Activated T-helper 2 cell treated with anti-CD3 and anti-CD28 coated beads, Interferon-gamma antibody, Interleukin-2, Interleukin-4, amounts not matched to agents 10 μg/mL and 5 μg/mL and 100 μg/mL, durations not matched to agents 14 hours and 24 hours and 36 hours (primary cell): ENCODE data around the gene POC1A. TPM values are rescaled to one million over a fixed set of nuclear protein-coding genes. Genes with fewer than 3 reads are reported as not detected.
A peak's percentile ranks its signal among the peaks of the same experiment; 100 is the strongest.

Experiments used
- DNase-seq: peaks from one replicate; pipeline ENCODE4 v3.0.0; 2021; ENCODE audit warnings: low spot score
- H3K27ac Mint-ChIP-seq: one replicate; pipeline ENCODE4 v1.8.0; 2021; ENCODE audit warnings: mixed read lengths
- H3K27me3 Mint-ChIP-seq: one replicate; pipeline ENCODE4 v1.8.0; 2021; ENCODE audit warnings: low read depth, mixed read lengths
- H3K36me3 Mint-ChIP-seq: one replicate; pipeline ENCODE4 v1.8.0; 2021; ENCODE audit warnings: low read depth, mixed read lengths
- H3K4me1 Mint-ChIP-seq: one replicate; pipeline ENCODE4 v1.8.0; 2021; ENCODE audit warnings: low read depth, mixed read lengths
- H3K4me3 Mint-ChIP-seq: one replicate; pipeline ENCODE4 v1.8.0; 2021; ENCODE audit warnings: low read depth, mild to moderate bottlenecking, moderate library complexity, mixed read lengths
- H3K9me3 Mint-ChIP-seq: one replicate; pipeline ENCODE4 v1.8.0; 2021; ENCODE audit warnings: mixed read lengths
- intact Hi-C: fragments of 100-400 bp; cut with micrococcal nuclease; formaldehyde crosslinking; loops from one replicate; pipeline ENCODE4 v1.15.1; 2023
- total RNA-seq: library from RNA; stranded (reverse); gene quantifications from 2 replicates; pipeline ENCODE4 v1.2.3, GENCODE V29; 2022

Gene POC1A
- total RNA-seq, 1 donor from 2014 or later, result 20.4 TPM

DNA sequence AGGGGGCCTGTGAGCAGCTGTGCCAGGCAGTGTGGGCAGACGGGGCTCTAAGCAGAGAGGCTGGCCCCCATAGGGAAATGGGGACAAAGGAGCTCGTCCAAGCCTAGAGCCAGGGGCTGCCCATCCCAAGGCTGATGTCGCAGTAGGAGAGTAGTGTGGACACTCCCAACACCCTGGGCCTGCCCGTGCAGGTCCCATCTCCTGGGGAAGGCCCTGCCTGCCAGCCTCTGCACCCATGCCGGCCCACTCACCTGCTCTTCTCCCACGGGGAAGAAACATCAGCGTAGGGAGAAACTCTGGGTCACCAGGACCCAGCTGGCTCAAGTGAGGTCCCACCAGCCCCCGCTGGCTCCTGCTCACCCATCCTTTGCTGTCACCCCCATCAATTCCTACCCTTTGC lies 87.2 kb downstream of the POC1A start:
- intact Hi-C loops, result no loop called here
- Mint-ChIP-seq H3K4me1 (no peaks in the 10 kb centered on the region), H3K36me3 (no peaks in the 10 kb centered on the region), H3K9me3 (no peaks in the 10 kb centered on the region), H3K4me3 (no peak overlapping the region), H3K27me3 (no peaks in the 10 kb centered on the region), H3K27ac (no peak overlapping the region)
- DNase-seq, result no peak

DNA sequence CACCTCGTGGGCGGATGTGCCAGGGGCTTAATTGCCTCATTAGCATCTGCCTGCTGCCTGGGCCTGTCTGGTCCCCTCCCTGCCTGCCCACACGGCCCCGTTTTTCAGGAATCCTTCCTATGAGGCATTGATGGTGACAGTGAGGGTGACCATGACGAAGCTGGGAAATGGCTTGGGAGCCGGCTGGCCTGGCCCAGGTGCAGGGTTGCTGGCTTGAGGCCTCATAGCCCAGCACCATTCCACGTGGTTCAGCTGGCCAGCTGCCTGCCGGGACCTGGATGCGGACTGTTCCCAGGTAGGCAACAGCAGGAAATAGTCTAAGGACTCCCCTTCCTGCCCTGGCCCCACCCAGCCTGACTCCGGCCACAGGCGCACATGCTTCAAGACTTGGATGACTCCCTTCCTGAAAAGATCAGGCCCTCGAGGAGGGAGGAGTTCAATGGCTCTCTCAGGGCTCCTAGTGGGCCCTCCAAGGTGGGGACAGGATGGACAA lies 88.9 kb downstream of the POC1A start:
- Mint-ChIP-seq H3K36me3 (no peaks in the 10 kb centered on the region), H3K27me3 (no peaks in the 10 kb centered on the region), H3K4me1 (no peaks in the 10 kb centered on the region), H3K9me3 (no peaks in the 10 kb centered on the region), H3K27ac (no peak overlapping the region), H3K4me3 (no peak overlapping the region)
- DNase-seq, result no peak
- intact Hi-C loops, result no loop called here

DNA sequence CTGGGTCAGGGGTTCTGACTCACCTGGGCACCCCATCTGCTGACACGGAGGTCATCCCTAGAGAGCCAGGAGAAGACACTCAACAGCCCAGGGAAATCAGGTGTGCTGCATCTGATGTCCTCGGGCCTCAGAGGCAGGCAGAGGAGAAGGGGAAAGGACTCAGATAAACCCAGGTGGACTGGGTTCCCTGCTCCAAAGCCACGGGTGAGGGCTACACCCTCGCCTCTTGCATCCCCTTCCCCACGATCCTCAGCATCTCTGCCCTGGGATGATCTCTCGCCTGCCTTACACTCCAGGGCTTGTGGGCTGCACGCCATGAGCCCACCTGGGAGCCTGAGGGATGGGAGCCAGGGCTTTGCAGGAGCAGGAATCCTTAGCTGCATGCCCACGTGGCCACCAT lies 89.7 kb downstream of the POC1A start:
- DNase-seq, result no peak
- Mint-ChIP-seq H3K4me1 (no peaks in the 10 kb centered on the region), H3K4me3 (no peak overlapping the region), H3K27ac (no peak overlapping the region), H3K27me3 (no peaks in the 10 kb centered on the region), H3K36me3 (no peaks in the 10 kb centered on the region), H3K9me3 (no peaks in the 10 kb centered on the region)
- intact Hi-C loops, result no loop called here

DNA sequence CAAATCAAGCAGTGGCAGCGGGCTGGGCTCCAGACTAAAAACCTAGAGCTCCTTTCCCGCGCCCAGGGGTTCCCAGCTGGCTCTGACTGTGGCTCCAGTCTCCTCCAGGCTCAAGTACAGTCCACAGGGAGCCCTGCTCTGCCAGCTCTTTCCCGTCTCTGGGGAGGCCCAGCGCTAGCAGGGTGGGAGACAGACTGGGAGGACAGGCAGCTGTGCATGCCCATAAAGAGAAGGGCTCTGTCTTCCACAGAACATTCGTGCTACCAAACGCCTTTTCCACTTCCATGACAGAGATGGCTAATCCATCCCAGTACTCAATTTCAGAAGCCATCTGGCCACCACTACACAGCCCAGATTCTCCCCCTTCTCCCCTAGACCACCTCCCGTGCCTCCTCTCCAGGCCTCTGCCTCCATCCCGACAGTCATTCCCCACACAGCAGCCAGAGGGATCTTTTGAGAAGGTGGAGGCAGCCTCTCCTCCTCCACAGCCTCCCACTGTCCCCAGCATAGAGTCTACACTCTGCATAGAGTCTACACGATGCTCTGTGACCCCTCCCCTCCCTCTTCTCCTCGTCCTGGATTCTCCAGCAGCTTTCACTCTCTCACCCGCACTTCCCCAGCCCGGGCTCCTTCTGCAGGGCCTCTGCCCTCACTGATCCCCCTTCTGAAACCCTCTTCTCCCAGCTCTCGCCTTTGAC lies 91.0 kb downstream of the POC1A start:
- H3K27ac Mint-ChIP-seq, result no peak overlapping the region
- H3K36me3 Mint-ChIP-seq, result no peaks in the 10 kb centered on the region
- no peaks in the 10 kb centered on the region for H3K4me1 Mint-ChIP-seq
- no peaks in the 10 kb centered on the region for H3K27me3 Mint-ChIP-seq
- intact Hi-C loops, result no loop called here
- no peak for DNase-seq
- H3K9me3 Mint-ChIP-seq, result no peaks in the 10 kb centered on the region
- no peak overlapping the region for H3K4me3 Mint-ChIP-seq

DNA sequence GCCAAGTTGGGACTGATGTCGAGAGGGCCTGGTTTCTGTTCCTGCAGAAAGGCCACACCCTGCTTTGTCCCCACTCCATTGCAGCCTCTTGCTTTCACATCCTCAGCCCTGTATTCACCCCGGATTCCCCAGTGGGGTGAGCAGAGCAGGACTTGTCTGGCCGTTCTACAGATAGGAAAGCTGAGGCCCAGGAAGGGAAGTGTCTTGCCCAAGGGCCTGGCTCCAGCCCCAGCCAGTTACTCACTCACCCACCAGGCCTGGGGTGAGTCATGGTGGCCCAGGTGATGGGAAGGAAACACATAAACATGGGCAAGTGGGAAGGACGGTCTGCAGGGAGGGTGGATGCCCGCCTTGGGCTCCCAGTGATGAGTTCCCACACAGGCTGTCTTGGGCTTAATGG lies 91.7 kb downstream of the POC1A start:
- Mint-ChIP-seq H3K4me3 (no peak overlapping the region), H3K27me3 (no peaks in the 10 kb centered on the region), H3K27ac (no peak overlapping the region), H3K36me3 (no peaks in the 10 kb centered on the region), H3K4me1 (peaks cover 2% of the 10 kb centered on the region), H3K9me3 (no peaks in the 10 kb centered on the region)
- intact Hi-C loops, result no loop called here
- DNase-seq, result no peak

DNA sequence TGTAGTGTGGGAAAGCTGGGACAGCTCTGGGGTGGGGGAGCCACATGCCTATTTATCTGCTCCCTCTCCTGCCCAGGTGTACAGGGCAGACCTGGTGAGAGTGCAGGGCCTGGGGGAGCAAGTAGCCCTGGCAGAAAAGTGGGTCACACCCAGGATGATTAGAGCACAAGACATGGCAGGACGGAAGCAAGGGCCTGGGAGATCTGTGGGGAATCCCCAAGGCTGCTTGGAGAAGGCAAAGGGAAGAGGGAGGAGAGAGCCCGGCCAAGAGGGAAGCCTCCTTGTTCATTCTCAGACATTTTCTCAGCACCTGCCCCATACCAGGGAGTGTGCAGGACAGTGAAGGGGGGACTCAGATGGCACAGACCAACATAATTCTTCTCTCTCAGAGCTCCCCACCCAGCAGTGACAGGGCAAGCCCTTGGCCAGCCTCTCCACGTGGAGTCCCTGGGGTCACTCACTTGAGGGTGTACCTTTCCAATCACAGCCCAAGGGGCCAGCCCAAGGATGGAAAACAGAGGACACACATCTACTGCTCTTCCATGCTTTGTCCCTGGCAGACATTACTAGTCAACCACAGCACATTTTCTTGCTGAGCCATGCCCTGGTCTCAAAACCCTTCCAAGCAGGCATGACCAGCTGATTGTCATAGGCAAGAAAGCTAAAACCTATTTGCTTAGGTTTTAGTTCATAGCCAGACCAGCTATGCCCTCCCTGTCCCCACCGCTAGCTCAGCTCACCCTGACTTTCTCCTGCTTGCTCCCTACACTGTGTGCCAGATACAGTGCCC lies 92.9 kb downstream of the POC1A start:
- Mint-ChIP-seq H3K27ac (no peak overlapping the region), H3K27me3 (no peaks in the 10 kb centered on the region), H3K4me1 (peaks cover 6% of the 10 kb centered on the region), H3K36me3 (no peaks in the 10 kb centered on the region), H3K4me3 (no peak overlapping the region), H3K9me3 (no peaks in the 10 kb centered on the region)
- DNase-seq, result no peak
- intact Hi-C loops, result no loop called here

DNA sequence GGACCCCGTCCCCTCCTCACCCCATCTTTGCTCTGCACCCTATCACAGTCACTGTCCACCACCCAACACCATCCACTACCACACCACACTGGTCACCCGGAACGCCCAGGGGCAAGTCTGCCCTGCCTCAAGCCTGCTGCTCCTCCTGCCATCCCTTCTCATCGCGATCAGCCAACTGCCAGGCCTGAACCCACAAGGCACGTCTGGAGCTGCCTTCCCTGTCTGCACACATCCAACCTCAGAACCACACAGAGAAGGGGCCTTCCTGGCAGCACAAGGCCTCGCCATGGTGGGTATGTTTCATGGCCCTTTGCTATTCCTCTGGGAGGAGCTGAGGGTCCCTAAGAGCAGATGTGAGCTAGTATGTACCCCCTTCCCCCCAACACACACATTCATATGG lies 94.4 kb downstream of the POC1A start:
- no peak for DNase-seq
- H3K4me1 Mint-ChIP-seq, result peaks cover 6% of the 10 kb centered on the region
- no peaks in the 10 kb centered on the region for H3K9me3 Mint-ChIP-seq
- no peaks in the 10 kb centered on the region for H3K27me3 Mint-ChIP-seq
- H3K27ac Mint-ChIP-seq, result no peak overlapping the region
- peaks cover under 1% of the 10 kb centered on the region for H3K36me3 Mint-ChIP-seq
- H3K4me3 Mint-ChIP-seq, result no peak overlapping the region
- intact Hi-C loops, result loop anchor here (10.0 kb wide), 3 partner anchors 215 to 625 kb away; partner anchors contain the start of genes GNL3, NT5DC2, PBRM1 and UQCC5

DNA sequence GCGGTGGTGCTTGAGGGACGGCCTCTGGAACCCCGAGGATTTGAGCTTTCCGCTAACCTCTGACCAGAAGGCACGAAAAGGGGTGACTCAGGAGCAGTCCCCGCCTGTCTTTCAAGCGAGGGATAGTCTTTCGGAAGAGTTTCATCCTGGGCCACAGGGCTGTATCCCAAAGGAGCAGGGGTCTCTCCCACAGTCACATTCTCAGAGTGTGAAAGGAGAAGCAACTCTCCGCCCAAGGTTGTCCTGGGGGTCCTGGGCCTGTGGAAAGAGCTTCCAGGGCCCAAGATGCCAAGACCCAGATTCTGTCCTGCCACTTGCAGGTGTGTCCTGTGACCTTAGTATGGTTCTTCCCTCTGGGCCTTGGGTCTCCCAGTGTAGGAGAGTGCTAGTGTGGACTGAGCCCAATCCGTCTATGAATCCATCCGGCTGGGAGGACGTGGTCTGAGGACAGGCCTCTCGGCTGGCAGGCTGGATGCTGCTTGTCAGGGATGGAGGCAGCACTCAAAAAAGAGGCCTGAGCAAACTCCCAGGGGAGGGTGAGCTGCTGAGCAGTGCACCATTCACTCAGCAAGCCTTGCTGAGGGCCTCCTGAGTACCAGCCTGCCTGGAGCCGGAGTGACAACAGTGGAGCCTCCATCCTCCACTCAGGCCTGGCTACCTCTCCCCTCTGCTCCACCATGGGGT lies 96.3 kb downstream of the POC1A start:
- intact Hi-C loops, result loop anchor here (1.0 to 10.0 kb wide), 8 partner anchors 29 to 627 kb away; partner anchors contain the start of genes ALAS1, GNL3, NT5DC2 and PBRM1
- no peak for DNase-seq
- peaks cover 22% of the 10 kb centered on the region for H3K4me1 Mint-ChIP-seq
- H3K4me3 Mint-ChIP-seq, result peak overlapping the region; percentile 30
- H3K9me3 Mint-ChIP-seq, result no peaks in the 10 kb centered on the region
- no peak overlapping the region for H3K27ac Mint-ChIP-seq
- H3K27me3 Mint-ChIP-seq, result no peaks in the 10 kb centered on the region
- peaks cover 16% of the 10 kb centered on the region for H3K36me3 Mint-ChIP-seq

DNA sequence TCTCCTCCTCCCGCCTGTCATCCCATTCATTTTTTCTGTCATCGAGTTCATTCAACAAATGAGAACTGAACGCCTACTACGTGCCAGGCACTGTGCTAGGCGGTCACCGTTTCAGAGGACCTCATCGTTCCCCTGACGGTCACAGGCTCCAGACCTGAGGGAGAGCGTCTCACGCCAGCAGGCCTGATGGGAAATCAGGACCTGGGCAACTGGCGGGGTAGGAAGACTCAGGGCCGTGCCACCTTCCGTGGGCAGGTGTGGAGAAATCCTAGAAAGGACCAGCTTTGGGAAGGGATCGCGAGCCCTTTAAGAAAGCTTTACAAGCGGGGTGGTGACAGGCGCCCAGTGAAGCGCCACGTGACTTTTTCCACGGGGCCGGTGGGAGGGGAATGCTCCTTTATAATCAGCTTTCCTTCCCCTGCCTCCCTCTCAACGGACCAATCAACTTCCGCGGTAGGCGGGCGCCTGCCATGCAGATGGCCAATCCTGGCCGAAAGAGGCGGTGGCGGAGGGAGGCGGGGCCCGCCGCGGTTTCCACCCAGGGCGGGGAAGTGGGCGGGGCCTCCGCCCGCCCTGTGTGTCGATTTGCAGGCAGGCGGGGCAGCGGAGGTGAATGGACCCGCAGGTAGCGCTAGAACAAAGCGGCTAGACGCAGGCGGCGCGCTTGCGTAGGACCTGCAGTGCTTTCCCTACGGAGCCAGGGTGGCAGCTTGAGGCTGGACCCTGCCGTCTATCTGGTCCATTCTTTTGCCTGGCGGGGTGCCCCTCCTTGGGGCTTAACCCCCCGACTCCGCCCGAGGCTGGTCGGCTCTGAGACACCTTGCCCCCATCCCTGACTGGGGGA lies 97.0 kb downstream of the POC1A start:
- peak overlapping the region; percentile 88 for H3K27ac Mint-ChIP-seq
- H3K27me3 Mint-ChIP-seq, result no peaks in the 10 kb centered on the region
- peaks cover 24% of the 10 kb centered on the region for H3K36me3 Mint-ChIP-seq
- intact Hi-C loops, result loop anchor here (1.0 to 10.0 kb wide), 8 partner anchors 30 to 628 kb away; partner anchors contain the start of genes ALAS1, GNL3, NT5DC2 and PBRM1
- peaks cover 30% of the 10 kb centered on the region for H3K4me1 Mint-ChIP-seq
- no peaks in the 10 kb centered on the region for H3K9me3 Mint-ChIP-seq
- peak; percentile 99 for DNase-seq
- H3K4me3 Mint-ChIP-seq, result peak overlapping the region; percentile 92

DNA sequence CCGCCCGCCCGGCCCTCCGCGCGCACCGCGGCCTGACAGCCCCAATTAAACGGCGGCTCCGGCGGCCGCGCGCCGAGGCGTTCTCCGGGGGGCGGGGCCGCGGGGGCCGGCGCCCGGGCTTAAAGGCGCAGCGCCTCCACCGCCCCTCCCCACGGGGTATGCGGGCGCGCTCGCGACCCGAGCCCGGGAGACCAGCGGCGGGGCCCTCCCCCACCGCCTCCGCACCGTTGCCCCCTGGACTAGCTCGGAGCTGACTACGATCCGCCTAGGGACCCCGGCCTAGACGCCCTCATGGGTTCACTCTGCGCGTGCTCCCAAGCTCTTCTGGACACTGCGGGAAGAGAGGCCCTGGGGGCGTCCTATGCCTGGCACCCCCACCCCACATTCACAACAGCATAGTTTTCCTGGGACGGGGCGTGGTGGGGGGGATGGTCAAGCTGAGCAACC lies 97.7 kb downstream of the POC1A start, which contains the start of gene DUSP7:
Gene DUSP7, minus strand, starts transcription at position 51 of the 447 bp plus-strand sequence. CDS start 205 bp downstream, outside the sequence.
- Mint-ChIP-seq H3K36me3 (peaks cover 30% of the 10 kb centered on the region), H3K27ac (peak within 1 kb of the TSS; percentile 88), H3K27me3 (no peaks in the 10 kb centered on the region), H3K9me3 (no peaks in the 10 kb centered on the region), H3K4me3 (peak within 1 kb of the TSS; percentile 92), H3K4me1 (peaks cover 35% of the 10 kb centered on the region)
- DNase-seq, result peak; percentile 70
- intact Hi-C loops, result loop anchor here (2.0 to 10.0 kb wide), 6 partner anchors 30 to 628 kb away; partner anchors contain the start of genes ALAS1, GNL3, NT5DC2 and PBRM1

DNA sequence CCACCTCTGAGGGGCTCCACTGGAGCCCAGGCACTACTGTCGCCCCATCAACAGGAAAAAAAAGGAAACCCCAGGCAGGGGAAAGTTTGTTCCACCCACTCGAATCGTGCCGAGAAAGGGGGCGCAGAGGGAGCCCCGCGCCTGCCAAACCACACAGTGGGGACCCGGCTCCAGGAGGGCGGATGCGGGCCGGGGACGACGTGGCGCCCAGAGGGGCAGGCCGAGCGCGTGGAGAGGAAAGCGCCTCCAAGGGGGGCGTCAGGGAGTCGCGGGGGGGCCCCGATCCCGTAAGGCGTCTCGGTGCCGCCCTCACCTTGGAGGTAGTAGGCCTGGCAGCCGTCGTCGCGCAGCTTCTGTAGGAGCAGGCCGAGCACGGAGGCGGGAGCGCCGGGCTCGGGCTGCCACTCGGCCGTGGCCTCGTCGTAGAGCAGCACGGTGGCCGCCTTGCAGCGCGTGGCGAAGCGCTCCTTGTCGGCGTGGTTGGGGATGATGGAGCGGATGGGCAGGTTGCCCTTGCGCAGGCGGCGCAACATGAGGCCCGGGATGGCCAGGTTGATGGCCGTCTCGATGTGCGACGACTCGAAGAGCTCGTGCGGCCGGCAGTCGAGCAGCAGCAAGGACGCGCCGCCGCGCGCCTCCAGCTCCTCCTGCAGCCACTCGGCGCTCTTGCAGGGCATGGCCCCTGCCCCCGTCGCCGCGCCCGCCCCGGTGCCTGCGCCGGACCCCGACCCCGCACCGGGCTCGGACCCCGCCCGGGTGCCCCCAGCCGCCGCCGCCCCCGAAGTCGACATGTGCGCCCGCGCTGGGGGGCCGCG lies 98.5 kb downstream of the POC1A start:
- peaks cover 38% of the 10 kb centered on the region for H3K36me3 Mint-ChIP-seq
- H3K9me3 Mint-ChIP-seq, result no peaks in the 10 kb centered on the region
- peak overlapping the region; percentile 88 for H3K4me3 Mint-ChIP-seq
- peak overlapping the region; percentile 81 for H3K27ac Mint-ChIP-seq
- no peaks in the 10 kb centered on the region for H3K27me3 Mint-ChIP-seq
- H3K4me1 Mint-ChIP-seq, result peaks cover 35% of the 10 kb centered on the region
- peak; percentile 44 for DNase-seq
- intact Hi-C loops, result loop anchor here (2.0 to 10.0 kb wide), 6 partner anchors 31 to 629 kb away; partner anchors contain the start of genes ALAS1, GNL3, NT5DC2 and PBRM1
